Keratinocyte (primary cell): ENCODE results near the gene C16orf96. TPM values are rescaled to one million over a fixed set of nuclear protein-coding genes. Genes with fewer than 3 reads are reported as not detected.

Source experiments
- DNase-seq: peaks from one replicate; pipeline ENCODE4 v3.0.0-alpha.2; 2011; ENCODE audit warnings: low read depth, missing footprints, low spot score
- FAIRE-seq: peaks from 2 replicates; lab custom pipeline; 2011; peaks lifted over from hg19 to GRCh38; lab: Jason Lieb, UNC
- H2AFZ ChIP-seq: 2 replicates; pipeline ENCODE4 v1.6.0; 2012; ENCODE audit warnings: low read length, control low read depth, inconsistent platforms; ENCODE audit not compliant: control insufficient read depth
- H3K27ac ChIP-seq: 2 replicates; pipeline ENCODE4 v1.5.1; 2011; ENCODE audit warnings: low read length; ENCODE audit not compliant: control insufficient read depth, insufficient read depth
- H3K27me3 ChIP-seq: 3 replicates; pipeline ENCODE4 v1.6.0; 2011; ENCODE audit warnings: low read length; ENCODE audit not compliant: control insufficient read depth, insufficient read depth; ENCODE audit errors: extremely low read depth
- H3K36me3 ChIP-seq, 2 experiments: 2 replicates in 1 of 2; 3 replicates in 1 of 2; pipeline ENCODE4 v1.5.1; 2011; ENCODE audit warnings: low read length in 2 of 2, mild to moderate bottlenecking in 1 of 2; ENCODE audit not compliant: control insufficient read depth in 2 of 2, insufficient read depth in 2 of 2; ENCODE audit errors: extremely low read depth in 1 of 2
- H3K4me1 ChIP-seq: 3 replicates; pipeline ENCODE4 v1.5.1; 2011; ENCODE audit warnings: low read length; ENCODE audit not compliant: control insufficient read depth, insufficient read depth; ENCODE audit errors: extremely low read depth
- H3K4me2 ChIP-seq: 3 replicates; pipeline ENCODE4 v1.6.0; 2011; ENCODE audit warnings: low read depth, low read length; ENCODE audit not compliant: control insufficient read depth, insufficient read depth; ENCODE audit errors: extremely low read depth
- H3K4me3 ChIP-seq, 3 experiments: fragments of 200-600 bp in 1 of 3; sonication (generic) in 1 of 3; 2 replicates in 2 of 3; 3 replicates in 1 of 3; pipeline ENCODE4 v1.5.1; 2011 to 2016; ENCODE audit warnings: low read length in 3 of 3, mild to moderate bottlenecking in 3 of 3, control low read depth in 2 of 3, inconsistent platforms in 1 of 3, low read depth in 1 of 3, mixed read lengths in 1 of 3, mixed run types in 1 of 3, moderate library complexity in 1 of 3; ENCODE audit not compliant: control insufficient read depth in 2 of 3, insufficient read depth in 2 of 3; ENCODE audit errors: extremely low read depth in 1 of 3
- H3K79me2 ChIP-seq: 2 replicates; pipeline ENCODE4 v1.6.0; 2012; ENCODE audit warnings: low read length; ENCODE audit not compliant: control insufficient read depth, insufficient read depth
- H3K9ac ChIP-seq: 3 replicates; pipeline ENCODE4 v1.6.0; 2011; ENCODE audit warnings: low read length; ENCODE audit not compliant: control insufficient read depth, insufficient read depth; ENCODE audit errors: extremely low read depth
- H3K9me1 ChIP-seq: 3 replicates; pipeline ENCODE4 v1.6.0; 2011; ENCODE audit warnings: low read length; ENCODE audit not compliant: control insufficient read depth, insufficient read depth; ENCODE audit errors: extremely low read depth
- H3K9me3 ChIP-seq: 2 replicates; pipeline ENCODE4 v1.5.1; 2012; ENCODE audit warnings: low read depth, low read length; ENCODE audit not compliant: control insufficient read depth
- H4K20me1 ChIP-seq: 3 replicates; pipeline ENCODE4 v1.6.0; 2011; ENCODE audit warnings: low read length; ENCODE audit not compliant: control insufficient read depth, insufficient read depth; ENCODE audit errors: extremely low read depth
- EZH2 ChIP-seq: IDR thresholded peaks from one replicate; pipeline ENCODE4 v1.6.1; 2012; ENCODE audit warnings: inconsistent platforms, mild to moderate bottlenecking, low read length, moderate library complexity
- dilution Hi-C: fragments of 300-500 bp; cut with MboI; formaldehyde crosslinking; loops from one replicate; pipeline ENCODE4 v1.7.0; 2020; ENCODE audit warnings: low sequenced_read_pairs; ENCODE audit not compliant: extremely low pct_ligation_motif_present
- polyA plus RNA-seq, 5 experiments: library from polyadenylated mRNA; depleted of rRNA in 3 of 5; stranded (reverse) in 3 of 5; stranded (forward) in 1 of 5; unstranded in 1 of 5; fragments of >200 nt; gene quantifications; 1 replicate in 1 of 5; 2 replicates in 3 of 5; 3 replicates in 1 of 5; pipeline versions ENCODE4 v1.2.1 to v1.2.3, GENCODE V29; 2011 to 2012; ENCODE audit warnings: missing spikeins in 2 of 5, low read depth in 1 of 5, low replicate concordance in 1 of 5
- TF ChIP-seq, protein P1 (sequence below), 3 experiments: IDR thresholded peaks in 1 of 3; conservative IDR thresholded peaks in 1 of 3; optimal IDR thresholded peaks in 1 of 3; 2 replicates in 2 of 3; 3 replicates in 1 of 3; pipeline versions ENCODE3 to v1.5.1; 2011; ENCODE audit warnings: low read length in 3 of 3, mild to moderate bottlenecking in 3 of 3, moderate library complexity in 2 of 3, control low read depth in 1 of 3, inconsistent platforms in 1 of 3; ENCODE audit not compliant: insufficient read depth in 2 of 3; ENCODE audit errors: extremely low read depth in 1 of 3

Gene C16orf96
- polyA plus RNA-seq, 1 donor (not counting 4 experiments of a cell fraction or from before 2014, with no cell fraction given): not detected

DNA sequence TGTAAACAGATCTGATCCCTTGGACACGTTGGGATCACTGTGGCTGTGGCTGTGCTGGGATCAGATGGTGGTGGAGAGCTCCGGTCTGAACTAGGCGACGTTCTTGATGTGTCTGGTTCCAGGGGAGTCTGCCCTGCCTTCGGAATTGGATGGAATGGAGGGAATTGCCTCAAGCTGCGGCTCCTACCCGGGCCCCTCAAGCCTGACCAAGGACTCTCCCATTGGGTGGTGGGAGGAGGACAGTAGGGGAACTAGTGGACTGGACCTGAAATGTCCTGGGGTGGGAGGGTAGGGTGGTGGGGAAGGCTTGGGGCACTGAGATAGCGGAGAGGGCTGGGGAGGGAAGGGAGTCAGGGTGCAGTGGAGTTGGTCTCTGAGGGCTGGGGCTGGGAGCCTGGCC is 61.7 kb downstream of the C16orf96 start:
- FAIRE-seq (no peak), DNase-seq (no peak)
- Histone ChIP-seq H3K79me2 (peaks cover 15% of the 10 kb centered on the region), H3K9me1 (no peaks in the 10 kb centered on the region), H3K9me3 (no peaks in the 10 kb centered on the region), H3K27me3 (no peaks in the 10 kb centered on the region), H3K4me1 (peaks cover 31% of the 10 kb centered on the region), H2AFZ (no peak overlapping the region), H4K20me1 (no peaks in the 10 kb centered on the region), H3K4me3 (no peak overlapping the region), H3K36me3 (no peaks in the 10 kb centered on the region), H3K9ac (no peak overlapping the region), H3K27ac (no peak overlapping the region), H3K4me2 (no peak overlapping the region)
- TF ChIP-seq EZH2: no peak
- TF ChIP-seq, protein P1, sequence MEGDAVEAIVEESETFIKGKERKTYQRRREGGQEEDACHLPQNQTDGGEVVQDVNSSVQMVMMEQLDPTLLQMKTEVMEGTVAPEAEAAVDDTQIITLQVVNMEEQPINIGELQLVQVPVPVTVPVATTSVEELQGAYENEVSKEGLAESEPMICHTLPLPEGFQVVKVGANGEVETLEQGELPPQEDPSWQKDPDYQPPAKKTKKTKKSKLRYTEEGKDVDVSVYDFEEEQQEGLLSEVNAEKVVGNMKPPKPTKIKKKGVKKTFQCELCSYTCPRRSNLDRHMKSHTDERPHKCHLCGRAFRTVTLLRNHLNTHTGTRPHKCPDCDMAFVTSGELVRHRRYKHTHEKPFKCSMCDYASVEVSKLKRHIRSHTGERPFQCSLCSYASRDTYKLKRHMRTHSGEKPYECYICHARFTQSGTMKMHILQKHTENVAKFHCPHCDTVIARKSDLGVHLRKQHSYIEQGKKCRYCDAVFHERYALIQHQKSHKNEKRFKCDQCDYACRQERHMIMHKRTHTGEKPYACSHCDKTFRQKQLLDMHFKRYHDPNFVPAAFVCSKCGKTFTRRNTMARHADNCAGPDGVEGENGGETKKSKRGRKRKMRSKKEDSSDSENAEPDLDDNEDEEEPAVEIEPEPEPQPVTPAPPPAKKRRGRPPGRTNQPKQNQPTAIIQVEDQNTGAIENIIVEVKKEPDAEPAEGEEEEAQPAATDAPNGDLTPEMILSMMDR (optimal IDR thresholded peaks at IDR 0.05 in 1 of 3, IDR thresholded peaks at IDR 0.05 in 1 of 3, conservative IDR thresholded peaks at IDR 0.05 in 1 of 3; ENCODE audit: extremely low read depth in 1 of 3, insufficient read depth in 2 of 3, low read length in 3 of 3): no peak
- dilution Hi-C loops: no loop called here

DNA sequence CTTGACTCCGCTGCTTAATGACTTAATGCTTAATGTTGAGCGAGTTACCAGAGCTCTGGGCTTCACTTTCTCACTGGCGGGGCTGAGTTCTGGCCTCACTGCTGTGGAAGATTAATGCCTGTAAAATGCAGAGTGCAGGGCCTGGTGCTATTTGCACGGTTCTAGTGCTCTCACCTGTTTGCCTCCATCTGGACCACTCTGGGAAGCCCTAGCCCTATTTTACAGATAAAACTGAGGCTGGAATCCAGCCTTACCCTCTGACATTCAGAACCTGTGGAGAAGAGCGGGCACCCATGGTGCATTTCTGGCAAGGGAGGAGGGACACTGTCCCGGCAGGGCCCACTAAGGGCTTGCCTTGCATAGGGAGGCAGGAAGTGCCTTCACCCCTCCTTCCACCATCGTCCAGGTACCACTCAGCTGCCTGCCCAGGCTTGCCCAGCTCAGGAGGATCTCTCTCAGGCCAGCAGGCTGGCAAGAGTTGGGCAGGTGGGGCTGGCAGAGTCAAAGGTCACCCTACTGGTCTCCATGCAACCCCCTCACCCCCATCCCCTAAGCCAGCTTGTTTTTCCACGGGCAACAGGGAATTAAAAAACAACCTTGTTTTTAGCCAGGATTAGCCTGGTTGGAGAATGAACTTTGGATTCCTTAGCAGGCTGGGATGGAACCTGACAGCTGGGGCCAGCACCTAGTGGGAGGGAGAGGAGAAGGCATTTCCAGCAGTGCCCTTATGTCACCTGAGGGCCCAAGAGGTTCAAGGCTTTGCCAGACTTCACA is 62.7 kb downstream of the C16orf96 start:
- Histone ChIP-seq H3K9ac (no peak overlapping the region), H3K9me3 (no peaks in the 10 kb centered on the region), H3K36me3 (no peaks in the 10 kb centered on the region), H4K20me1 (no peaks in the 10 kb centered on the region), H3K27ac (no peak overlapping the region), H3K4me1 (peaks cover 25% of the 10 kb centered on the region), H2AFZ (peak overlapping the region; percentile 45), H3K9me1 (no peaks in the 10 kb centered on the region), H3K4me3 (no peak overlapping the region), H3K27me3 (no peaks in the 10 kb centered on the region), H3K79me2 (peaks cover 5% of the 10 kb centered on the region), H3K4me2 (peak overlapping the region; percentile 49)
- DNase-seq: no peak
- TF ChIP-seq, protein P1 (optimal IDR thresholded peaks at IDR 0.05 in 1 of 3, IDR thresholded peaks at IDR 0.05 in 1 of 3, conservative IDR thresholded peaks at IDR 0.05 in 1 of 3; ENCODE audit: extremely low read depth in 1 of 3, insufficient read depth in 2 of 3, low read length in 3 of 3): no peak
- TF ChIP-seq EZH2: no peak
- peak; percentile 53 for FAIRE-seq
- dilution Hi-C loops: no loop called here
